ENCODE measurements around the gene ZMYM2.

Gene ZMYM2

DNA sequence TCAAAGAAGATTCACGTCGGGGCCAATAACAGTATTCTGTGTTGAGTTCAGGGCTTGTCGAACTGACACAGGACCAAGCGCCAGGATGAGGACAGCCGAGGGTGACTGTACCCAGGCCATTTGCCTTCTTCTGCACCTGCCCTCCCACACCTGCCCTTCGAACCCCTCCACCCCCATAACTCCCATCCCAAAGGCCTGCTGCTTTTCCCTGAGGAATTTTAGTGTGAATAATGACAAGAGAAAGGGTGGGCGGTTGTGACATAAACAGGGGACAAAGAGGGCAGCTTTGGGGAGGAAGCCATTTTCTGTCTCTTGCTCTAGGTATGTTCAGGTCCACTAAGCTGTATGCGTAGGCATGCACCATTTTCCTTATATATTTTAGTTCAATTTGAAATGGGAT is 176.2 kb downstream of the ZMYM2 start:
- DNase-seq (ENCODE audit: low spot score), result no peak

DNA sequence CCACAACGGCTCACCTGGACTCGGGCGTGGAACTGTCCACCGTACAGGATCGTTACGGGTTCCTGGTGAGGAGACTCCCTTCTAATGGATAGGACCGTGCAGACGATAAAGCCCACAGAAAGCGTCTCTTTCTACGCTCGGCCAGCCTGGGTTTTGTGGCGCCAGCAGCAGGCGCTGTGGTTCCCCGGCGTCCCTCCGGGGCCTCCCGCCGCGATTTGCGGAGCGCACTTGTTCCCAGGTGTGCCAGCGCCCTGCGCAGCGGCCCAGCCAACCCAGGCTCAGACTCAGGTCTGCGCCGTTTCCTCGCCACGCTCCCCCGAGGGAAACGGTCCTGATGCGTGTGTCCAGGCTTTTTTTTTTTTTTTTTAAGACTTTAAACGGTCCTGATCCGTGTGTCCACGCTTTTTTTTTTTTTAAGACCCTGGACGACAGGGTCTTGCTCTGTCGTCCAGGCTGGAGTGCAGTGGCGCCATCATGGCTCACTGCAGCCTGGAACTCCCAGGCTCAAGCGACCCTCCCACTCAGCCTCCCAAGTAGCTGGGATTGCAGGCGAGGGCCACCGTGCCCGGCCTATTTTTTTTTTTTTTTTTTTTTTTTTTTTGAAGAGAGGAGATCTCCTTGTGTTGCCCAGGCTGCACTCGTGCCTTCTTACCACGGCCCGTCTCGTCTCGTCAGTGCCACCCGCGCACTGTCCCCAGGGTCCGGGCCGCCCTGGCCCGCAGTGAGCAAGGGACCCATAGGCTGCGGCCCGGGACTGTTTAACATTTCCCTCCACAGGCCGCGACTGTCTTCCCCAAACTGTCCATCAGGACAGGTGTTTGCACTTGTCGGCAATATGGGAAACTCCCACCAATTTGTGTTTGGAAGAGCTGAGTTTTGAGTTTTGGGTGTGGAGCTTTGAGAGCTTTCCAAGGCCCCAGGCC is 178.5 kb downstream of the ZMYM2 start:
- DNase-seq (ENCODE audit: low spot score), result no peak

DNA sequence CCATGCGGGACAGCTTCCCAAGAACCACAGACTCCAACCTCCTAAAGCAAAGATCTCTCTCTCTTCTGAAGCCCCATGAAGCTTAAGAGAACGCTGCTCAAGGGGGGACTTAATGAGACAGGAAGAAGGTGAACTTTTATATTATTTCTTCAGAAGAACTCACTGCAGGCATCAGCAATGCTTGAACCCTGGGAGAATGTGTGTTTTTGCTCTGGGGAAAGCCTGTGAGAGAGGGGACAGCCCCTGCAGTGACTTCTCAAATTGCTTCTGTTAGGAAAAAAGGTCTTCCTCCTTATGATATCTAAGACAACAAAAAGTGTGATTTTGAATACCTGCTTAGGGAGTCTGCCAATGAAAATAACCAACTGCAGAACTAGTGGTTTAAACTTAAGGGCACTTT is 179.3 kb downstream of the ZMYM2 start:
- no peak for DNase-seq (ENCODE audit: low spot score)

DNA sequence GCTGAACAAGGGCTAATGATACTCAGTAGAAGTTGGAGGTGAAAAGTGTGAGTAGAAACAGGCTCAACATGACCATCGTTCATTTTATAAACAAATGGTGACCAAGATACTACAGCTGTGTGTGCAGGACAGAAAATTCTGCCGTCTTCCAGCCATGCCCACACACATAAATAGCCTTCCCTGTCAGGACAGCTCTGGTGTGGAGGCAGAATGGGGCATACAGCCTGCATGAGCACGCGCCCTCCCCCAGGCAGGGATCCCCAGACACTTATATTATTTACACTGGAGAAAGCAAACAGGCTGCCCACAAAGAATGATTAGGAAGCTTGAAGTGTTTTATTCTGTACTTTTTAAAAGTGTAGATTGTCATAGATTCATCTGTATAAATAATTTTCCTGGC is 182.0 kb downstream of the ZMYM2 start:
- DNase-seq (ENCODE audit: low spot score), result no peak
